Suppressor macrophage (primary cell): ENCODE results near the gene PATL2.
A peak's percentile ranks its signal among the peaks of the same experiment; 100 is the strongest.
"Not testable (repeated sequence)": the region's sequence is repeated elsewhere in the genome, so short reads cannot be mapped to it uniquely, and the experiment has no call there.

Experiments
- DNase-seq, 4 experiments: peaks; one replicate each; pipeline ENCODE4 v3.0.0-alpha.2; 2020 to 2022

The PATL2 gene

GRCh38 chr15:44690245-44690644, 20.9 kb downstream of the PATL2 start:
- not testable (repeated sequence) for DNase-seq

GRCh38 chr15:44689318-44689717, 21.8 kb downstream of the PATL2 start:
- DNase-seq, result not testable (repeated sequence)

DNA sequence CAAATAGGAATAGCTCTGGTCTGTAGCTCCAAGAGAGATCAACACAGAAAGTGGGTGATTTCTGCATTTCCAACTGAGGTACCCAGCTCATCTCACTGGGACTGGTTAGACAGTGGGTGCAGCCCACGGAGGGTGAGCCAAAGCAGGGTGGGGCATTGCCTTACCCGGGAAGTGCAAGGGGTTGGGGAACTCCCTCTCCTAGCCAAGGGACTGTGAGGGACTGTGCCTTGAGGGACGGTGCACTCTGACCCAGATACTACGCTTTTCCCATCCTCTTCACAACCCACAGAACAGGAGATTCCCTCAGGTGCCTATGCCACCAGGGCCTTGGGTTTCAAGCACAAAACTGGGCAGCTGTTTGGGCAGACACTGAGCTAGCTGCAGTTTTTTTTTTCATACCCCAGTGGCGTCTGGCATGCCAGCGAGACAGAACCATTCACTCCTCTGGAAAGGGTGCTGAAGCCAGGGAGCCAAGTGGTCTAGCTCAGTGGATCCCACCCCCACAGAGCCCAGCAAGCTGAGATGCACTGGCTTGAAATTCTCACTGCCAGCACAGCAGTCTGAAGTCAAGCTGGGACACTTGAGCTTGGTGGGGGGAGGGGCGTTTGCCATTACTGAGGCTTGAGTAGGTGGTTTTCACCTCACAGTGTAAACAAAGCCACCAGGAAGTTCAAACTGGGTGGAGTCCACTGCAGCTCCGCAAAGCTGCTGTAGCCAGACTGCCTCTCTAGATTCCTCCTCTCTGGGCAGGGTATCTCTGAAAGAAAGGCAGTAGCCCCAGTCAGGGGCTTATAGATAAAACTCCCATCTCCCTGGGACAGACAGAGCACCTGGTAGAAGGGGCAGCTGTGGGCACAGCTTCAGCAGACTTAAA, 28.1 kb downstream of the PATL2 start:
- DNase-seq, result peak; percentile 62 to 79 (median 70)

DNA sequence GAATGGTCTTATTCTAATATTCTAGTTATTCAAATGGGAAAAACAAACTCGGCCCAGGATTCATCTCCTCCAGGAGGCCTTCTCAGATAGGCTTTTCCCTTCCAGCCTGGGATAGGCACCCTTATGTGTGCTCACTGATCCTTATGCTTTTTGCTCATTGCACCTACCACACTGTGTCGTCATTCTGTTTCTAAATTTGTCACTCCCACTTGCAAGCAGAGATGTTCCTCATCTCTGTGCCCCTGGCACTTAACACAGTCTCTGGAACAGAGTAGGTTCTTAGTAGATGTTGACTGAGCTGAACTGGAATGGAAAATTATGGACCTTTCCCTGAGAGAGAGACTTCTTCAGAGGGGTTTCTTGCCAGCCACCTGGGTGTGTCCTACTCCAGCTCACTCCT, 28.9 kb downstream of the PATL2 start:
- peak; percentile 52 to 81 (median 68) for DNase-seq

GRCh38 chr15:44676676-44677075, 34.4 kb downstream of the PATL2 start:
- peak; percentile 27 to 57 (median 48) for DNase-seq

GRCh38 chr15:44675911-44676310, 35.2 kb downstream of the PATL2 start:
- DNase-seq, result no peak

- no peak for DNase-seq
Measured at GRCh38 chr15:44673639-44674038, 37.5 kb downstream of the PATL2 start.

- DNase-seq, result peak in 2 of 4 experiments; percentile 13 to 35
Measured at GRCh38 chr15:44670087-44670950, 40.8 kb downstream of the PATL2 start.

- DNase-seq, result no peak
Measured at GRCh38 chr15:44668921-44669320, 42.2 kb downstream of the PATL2 start.

- DNase-seq, result no peak
Measured at GRCh38 chr15:44667039-44667360, 44.1 kb downstream of the PATL2 start.

GRCh38 chr15:44666210-44667038, 44.7 kb downstream of the PATL2 start:
- DNase-seq, result peak; percentile 15 to 51 (median 40)

- peak; percentile 99 for DNase-seq
Measured at GRCh38 chr15:44663410-44664308, 47.5 kb downstream of the PATL2 start, which contains the start of gene SPG11. Gene SPG11 (minus strand): TSS chr15:44663662. CDS start chr15:44663647, 15 bp downstream.

- DNase-seq, result peak; percentile 71 to 91 (median 86)
Measured at GRCh38 chr15:44662478-44663409, 48.4 kb downstream of the PATL2 start.

- peak in 2 of 4 experiments; percentile 28 to 37 for DNase-seq
Measured at GRCh38 chr15:44661576-44661975, 49.5 kb downstream of the PATL2 start.

- peak in 2 of 4 experiments; percentile 48 to 65 for DNase-seq
Measured at GRCh38 chr15:44659056-44659455, 52.1 kb downstream of the PATL2 start.

DNA sequence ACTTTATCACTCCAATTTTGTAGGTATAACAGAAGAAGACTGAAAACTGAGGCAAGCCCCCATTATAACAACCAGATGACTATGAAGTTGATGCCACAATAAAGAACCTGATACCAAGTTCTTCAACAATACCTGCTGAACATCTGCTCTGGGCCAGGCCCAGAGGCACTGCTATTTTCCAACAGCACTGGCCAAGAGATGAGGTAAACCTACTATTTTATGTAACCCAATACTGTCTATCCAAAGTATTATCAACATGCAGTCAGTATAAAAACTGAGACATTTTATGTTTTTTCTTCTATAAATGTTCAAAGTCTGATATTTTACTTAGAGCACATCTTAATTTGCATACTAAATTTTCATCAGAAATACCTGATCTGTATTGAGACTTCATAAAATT, 53.7 kb downstream of the PATL2 start:
- DNase-seq, result no peak

DNA sequence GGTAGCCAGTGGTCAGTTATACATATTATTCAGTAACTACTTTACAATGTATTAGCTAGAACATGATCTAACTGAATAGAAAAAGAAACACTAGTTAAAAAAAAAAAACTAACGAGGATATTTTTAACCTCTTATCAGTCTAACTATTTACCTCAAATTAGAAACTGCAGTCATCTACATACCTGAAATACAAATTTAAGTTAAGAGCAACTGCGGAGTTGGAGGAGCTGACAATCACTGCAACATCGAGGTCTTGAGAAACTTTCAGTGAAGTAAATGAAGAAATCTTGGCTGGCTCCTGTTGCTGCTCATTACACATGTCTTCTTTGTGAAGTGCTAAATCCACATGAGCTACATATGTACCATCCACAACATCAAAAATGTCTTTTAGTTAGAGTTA, 54.2 kb downstream of the PATL2 start:
- DNase-seq, result no peak

DNA sequence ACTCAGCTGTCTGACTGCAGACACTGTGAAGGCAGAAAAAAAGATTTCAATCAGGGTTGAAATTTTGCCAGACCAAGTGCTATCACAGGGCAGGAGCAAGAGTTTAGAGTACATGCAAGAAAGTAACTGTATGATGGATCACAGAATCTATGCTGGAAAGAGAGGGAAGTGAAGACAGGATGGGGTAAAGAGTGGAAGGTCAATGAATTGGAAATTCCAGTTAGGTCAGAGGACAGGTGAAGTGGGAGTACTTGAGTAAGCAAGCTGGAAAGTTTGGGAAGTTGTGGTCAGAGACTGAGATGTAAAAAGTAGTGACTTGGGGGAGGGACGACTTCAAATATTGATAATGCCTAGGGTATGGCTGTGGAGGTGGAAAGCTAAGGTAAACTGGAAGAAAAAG, 54.8 kb downstream of the PATL2 start:
- no peak for DNase-seq

DNA sequence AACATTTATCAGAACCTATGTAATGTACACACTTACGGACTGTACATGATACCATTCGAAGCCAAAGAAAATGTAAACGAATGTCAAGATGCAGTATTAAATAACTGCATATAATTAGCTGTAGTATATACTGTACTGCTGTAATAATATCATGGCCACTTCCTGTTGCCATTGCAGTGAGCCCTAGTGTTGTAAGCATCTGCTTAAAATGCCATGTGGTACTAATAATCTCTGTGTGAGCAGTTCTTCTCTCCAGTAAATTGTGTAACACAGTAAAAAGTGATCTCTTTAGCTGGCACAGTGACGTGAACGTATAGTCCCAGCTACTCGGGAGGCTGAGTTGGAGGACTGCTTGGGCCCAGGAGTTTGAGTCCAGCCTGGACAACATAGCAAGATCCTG, 56.3 kb downstream of the PATL2 start:
- DNase-seq, result peak in 3 of 4 experiments; percentile 10 to 45 (median 38)

- no peak for DNase-seq
Measured at GRCh38 chr15:44647637-44648036, 63.5 kb downstream of the PATL2 start.
